C4-2B (cell line): ENCODE data around the gene TSNAXIP1.

Experiments used
- CTCF ChIP-seq: fragments of 450-650 bp; conservative IDR thresholded peaks from 2 replicates; pipeline ENCODE4 v1.5.1; 2017; ENCODE audit warnings: mild to moderate bottlenecking
- ZFX ChIP-seq: fragments of 450-650 bp; IDR thresholded peaks from 2 replicates; pipeline ENCODE4 v1.6.1; 2017

DNA sequence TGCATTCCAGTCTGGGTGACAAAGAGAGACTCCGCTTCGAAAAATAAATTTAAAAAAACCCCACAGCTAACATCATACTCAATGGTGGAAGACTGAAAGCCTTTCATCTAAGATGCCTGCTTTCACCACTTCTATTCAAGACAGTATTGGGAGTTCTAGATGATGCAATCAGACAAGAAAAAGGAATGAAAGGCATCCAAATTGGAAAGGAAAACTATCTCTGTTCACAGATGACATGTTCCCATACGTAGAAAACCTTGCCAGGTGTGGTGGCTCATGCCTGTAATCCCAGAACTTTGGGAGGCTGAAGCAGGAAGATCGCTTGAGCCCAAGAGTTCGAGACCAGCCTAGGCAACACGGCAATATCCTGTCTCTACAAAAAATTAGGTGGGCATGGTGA, 31.4 kb upstream of the TSNAXIP1 start:
- TF ChIP-seq CTCF (no peak), ZFX (no peak)
